Upper lobe of right lung (tissue), 1 donor: Measurements from ENCODE around the gene RLN3. TPM values are rescaled to one million over a fixed set of nuclear protein-coding genes. Genes with fewer than 3 reads are reported as not detected.
A peak's percentile ranks its signal among the peaks of the same experiment; 100 is the strongest.

Experiments
- ATAC-seq: fragments of 200-7000 bp; cut with Tn5 transposase; one replicate; pipeline ENCODE4 v1.9.1; 2020; ENCODE audit warnings: mild to moderate bottlenecking, moderate library complexity
- DNase-seq: peaks from one replicate; pipeline ENCODE4 v3.0.0-alpha.2; 2020
- H3K27ac ChIP-seq: fragments of 200-600 bp; one replicate; pipeline ENCODE4 v1.8.0; 2022
- H3K27me3 ChIP-seq: fragments of 200-600 bp; one replicate; pipeline ENCODE4 v1.8.0; 2022; ENCODE audit warnings: mild to moderate bottlenecking
- H3K36me3 ChIP-seq: fragments of 200-600 bp; one replicate; pipeline ENCODE4 v1.8.0; 2022
- H3K4me1 ChIP-seq: fragments of 200-600 bp; one replicate; pipeline ENCODE4 v1.8.0; 2022
- H3K4me3 ChIP-seq: fragments of 200-600 bp; one replicate; pipeline ENCODE4 v1.8.0; 2022; ENCODE audit warnings: mild to moderate bottlenecking
- H3K9me3 ChIP-seq: fragments of 200-600 bp; one replicate; pipeline ENCODE4 v1.8.0; 2022
- CTCF ChIP-seq: fragments of 200-600 bp; IDR thresholded peaks from one replicate; pipeline ENCODE4 v1.8.0; 2022; ENCODE audit warnings: antibody characterized with exemption
- intact Hi-C: fragments of 100-400 bp; cut with DNase I; formaldehyde crosslinking; loops from one replicate; pipeline ENCODE4 v1.11.0; 2022
- total RNA-seq: library from RNA; stranded (reverse); fragmentation: NEBNext Ultra II Directional; extraction: Animal tissue kit (Norgen Biotek cat#: 25700); gene quantifications from one replicate; pipeline ENCODE4 v1.2.1, GENCODE V29; 2021
- donor health status: DM: no; HTN: yes; CAD: no; lungs with severe emphysema.

RLN3 gene
- total RNA-seq, 1 donor from 2014 or later: not detected

GRCh38 chr19:13984186-13984585 is 43.8 kb upstream of the RLN3 start:
- H3K27ac ChIP-seq: no peak overlapping the region
- H3K36me3 ChIP-seq: peaks cover 3% of the 10 kb centered on the region
- intact Hi-C loops: no loop called here
- ATAC-seq: no peak
- TF ChIP-seq CTCF: no peak
- peaks cover 40% of the 10 kb centered on the region for H3K4me1 ChIP-seq
- H3K4me3 ChIP-seq: no peak overlapping the region
- no peaks in the 10 kb centered on the region for H3K9me3 ChIP-seq
- H3K27me3 ChIP-seq: no peaks in the 10 kb centered on the region
- no peak for DNase-seq

- intact Hi-C loops: no loop called here
- no peak for TF ChIP-seq CTCF
- Histone ChIP-seq H3K36me3 (peaks cover 3% of the 10 kb centered on the region), H3K27ac (peak overlapping the region; percentile 93), H3K9me3 (no peaks in the 10 kb centered on the region), H3K4me1 (peaks cover 35% of the 10 kb centered on the region), H3K4me3 (no peak overlapping the region), H3K27me3 (no peaks in the 10 kb centered on the region)
- DNase-seq (peak; percentile 88), ATAC-seq (peak; percentile 29)
Observed at GRCh38 chr19:13984875-13985741, 42.8 kb upstream of the RLN3 start.

GRCh38 chr19:13985771-13986347 is 42.1 kb upstream of the RLN3 start:
- no peaks in the 10 kb centered on the region for H3K9me3 ChIP-seq
- H3K36me3 ChIP-seq: no peaks in the 10 kb centered on the region
- DNase-seq (no peak), ATAC-seq (no peak)
- no peak for TF ChIP-seq CTCF
- no peaks in the 10 kb centered on the region for H3K27me3 ChIP-seq
- H3K4me1 ChIP-seq: peaks cover 35% of the 10 kb centered on the region
- H3K27ac ChIP-seq: peak overlapping the region; percentile 93
- intact Hi-C loops: no loop called here
- no peak overlapping the region for H3K4me3 ChIP-seq

- intact Hi-C loops: no loop called here
- peak overlapping the region; percentile 19 for H3K4me3 ChIP-seq
- no peaks in the 10 kb centered on the region for H3K36me3 ChIP-seq
Observed at GRCh38 chr19:13986348-13986904, 41.5 kb upstream of the RLN3 start.

More at GRCh38 chr19:13986348-13986904, 41.5 kb upstream of the RLN3 start:
- Histone ChIP-seq H3K4me1 (peaks cover 35% of the 10 kb centered on the region), H3K9me3 (no peaks in the 10 kb centered on the region), H3K27me3 (no peaks in the 10 kb centered on the region), H3K27ac (peak overlapping the region; percentile 93)
- DNase-seq: peak; percentile 92
- TF ChIP-seq CTCF: no peak
- peak; percentile 81 for ATAC-seq
